NCI-H446 treated with DMSO at 0.1 percent for 48 hours (cell line): ENCODE results near the gene LEFTY1.

Source experiments
- DNase-seq: peaks from one replicate; lab custom pipeline; 2025; lab: John Stamatoyannopoulos, UW

The LEFTY1 gene

DNA sequence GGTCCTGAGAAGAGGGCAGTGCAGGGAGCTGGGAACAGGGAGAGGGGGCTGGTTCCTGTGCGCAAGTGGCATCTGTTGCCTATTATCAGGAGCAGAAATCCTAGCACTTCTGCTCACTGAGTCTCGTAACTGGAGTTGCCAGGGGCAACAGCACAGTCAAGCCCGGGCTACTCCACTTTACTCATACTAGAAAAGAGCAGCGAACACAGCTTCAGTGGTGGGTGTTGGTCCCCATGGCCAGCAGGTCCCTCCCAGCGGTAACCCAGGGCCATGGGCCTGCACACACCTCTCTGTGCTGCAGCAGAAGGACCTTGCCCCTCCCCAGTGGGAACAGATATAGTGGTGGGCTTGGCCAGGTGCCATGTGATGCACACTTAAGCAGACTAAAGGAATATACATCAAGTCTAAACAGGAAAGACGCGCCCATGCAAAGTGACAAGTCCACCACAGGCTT, 26.6 kb upstream of the LEFTY1 start:
- DNase-seq, result no peak

DNA sequence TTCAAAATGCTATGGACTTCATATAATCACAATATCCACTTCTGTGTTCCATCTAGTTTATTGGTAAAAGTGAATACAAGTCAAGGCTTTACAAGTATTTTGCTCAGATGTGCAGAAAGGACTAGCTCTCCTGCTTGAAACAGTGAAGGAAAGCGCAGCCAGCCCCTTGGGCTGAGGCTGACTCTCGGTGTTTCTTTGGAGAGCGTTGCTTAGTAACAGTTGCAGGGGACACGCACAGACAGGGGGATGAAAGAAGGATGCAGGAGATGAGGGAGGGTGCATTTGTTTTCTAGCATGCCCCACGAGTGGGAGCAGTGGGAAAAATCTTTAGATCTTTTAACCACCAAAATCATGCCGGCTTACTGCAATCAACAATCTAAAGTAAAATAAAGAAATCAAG, 26.0 kb upstream of the LEFTY1 start:
- no peak for DNase-seq

- no peak for DNase-seq
These were observed 25.4 kb upstream of the LEFTY1 start for GRCh38 chr1:225914391-225914790.

DNA sequence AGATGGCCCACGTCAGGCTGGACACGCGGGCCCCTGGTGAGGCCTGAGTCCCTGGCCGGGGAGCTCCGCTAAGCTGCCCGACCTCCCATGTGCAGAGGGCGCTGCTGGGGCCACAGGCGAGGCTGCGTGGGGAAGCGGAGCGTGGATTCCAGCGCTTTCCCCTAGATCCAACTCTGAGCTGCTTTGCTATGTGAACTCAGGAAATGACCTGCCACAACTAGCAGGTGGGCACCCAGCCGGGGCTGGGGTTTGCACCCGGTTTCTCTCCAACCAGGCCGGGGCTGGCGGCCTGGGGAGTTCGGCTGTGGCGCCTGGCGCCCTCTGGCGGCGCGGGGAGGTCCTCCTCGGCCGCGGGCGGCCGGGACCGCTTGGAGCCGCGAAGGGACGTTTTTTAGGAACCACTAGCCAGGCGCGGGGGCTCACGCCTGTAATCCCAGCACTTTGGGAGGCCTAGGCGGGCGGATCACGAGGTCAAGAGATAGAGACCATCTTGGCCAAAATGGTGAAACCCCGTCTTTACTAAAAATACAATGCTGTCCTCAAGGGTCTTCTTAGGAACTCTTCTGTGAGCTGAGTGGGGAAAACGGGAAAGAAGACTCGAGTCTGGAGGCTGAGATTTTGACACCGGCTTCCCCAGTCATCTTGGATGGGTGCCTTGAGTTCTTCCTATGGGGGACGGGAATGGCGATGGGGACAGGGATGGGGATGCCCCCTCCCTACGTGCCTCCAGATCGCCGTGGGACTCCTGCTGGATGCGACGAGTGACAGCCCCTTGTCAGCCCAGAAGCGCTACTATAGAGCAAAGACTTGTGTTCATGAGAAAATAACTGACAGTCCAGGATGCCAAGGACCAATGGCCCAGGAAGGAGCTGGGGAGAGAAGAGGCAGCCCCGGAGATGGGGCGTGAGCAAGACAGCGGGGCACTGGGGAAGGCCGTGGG, 22.5 kb upstream of the LEFTY1 start:
- DNase-seq, result no peak

- no peak for DNase-seq
These were observed 20.5 kb upstream of the LEFTY1 start for GRCh38 chr1:225909477-225909876.

- no peak for DNase-seq
These were observed 19.8 kb upstream of the LEFTY1 start for GRCh38 chr1:225908773-225909172.

DNA sequence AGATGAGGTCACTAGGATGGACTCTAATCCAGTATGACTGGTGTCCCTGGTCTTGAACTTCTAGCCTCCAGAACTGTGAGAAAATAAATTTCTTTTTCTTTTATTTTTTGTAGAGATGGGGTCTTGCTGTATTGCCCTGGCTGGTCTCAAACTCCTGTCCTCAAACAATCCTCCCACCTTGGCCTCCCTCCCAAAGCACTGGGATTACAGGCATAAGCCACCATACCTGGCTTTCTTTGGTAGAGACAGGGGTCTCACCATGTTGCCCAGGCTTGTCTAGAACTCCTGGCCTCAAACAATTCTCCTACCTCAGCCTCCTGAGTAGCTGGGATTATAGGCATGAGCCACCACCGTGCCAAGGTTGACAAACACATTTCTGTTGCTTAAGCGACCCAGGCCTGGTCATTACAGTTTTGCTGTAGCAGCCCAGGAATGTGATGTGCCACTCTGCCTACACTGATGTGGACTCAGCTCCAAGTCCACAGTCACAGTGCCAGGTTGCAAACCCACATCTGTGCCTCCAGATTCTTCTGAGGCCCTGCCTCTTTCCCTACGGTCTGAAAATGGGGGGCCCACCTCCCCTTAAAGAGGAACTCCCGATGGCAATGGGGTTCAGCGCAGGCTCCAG, 19.2 kb upstream of the LEFTY1 start:
- no peak for DNase-seq

DNA sequence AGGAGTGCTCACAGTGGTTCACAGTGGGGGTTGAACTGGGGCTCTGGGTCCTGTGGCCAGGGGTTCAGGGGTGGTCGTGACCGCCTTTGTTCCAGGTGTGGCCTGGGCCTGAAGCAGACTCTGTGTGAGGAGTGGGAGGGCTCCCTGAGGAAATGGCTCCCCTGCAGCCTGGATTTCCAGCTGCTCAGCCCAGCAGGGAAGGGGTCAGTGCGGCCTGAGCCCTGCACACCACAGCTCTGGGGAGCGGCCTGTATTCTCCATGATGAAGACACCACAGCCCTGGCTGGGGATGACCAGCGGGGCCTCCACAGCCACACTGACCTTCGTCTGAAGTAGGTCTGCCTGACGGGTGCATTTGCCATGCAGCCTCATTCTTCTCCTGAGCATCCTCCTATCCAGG, 18.4 kb upstream of the LEFTY1 start:
- DNase-seq, result no peak

GRCh38 chr1:225906467-225906866, 17.5 kb upstream of the LEFTY1 start:
- DNase-seq, result no peak

- no peak for DNase-seq
These were observed 14.7 kb upstream of the LEFTY1 start for GRCh38 chr1:225903623-225904022.

GRCh38 chr1:225899044-225899925, 10.3 kb upstream of the LEFTY1 start:
- no peak for DNase-seq

DNA sequence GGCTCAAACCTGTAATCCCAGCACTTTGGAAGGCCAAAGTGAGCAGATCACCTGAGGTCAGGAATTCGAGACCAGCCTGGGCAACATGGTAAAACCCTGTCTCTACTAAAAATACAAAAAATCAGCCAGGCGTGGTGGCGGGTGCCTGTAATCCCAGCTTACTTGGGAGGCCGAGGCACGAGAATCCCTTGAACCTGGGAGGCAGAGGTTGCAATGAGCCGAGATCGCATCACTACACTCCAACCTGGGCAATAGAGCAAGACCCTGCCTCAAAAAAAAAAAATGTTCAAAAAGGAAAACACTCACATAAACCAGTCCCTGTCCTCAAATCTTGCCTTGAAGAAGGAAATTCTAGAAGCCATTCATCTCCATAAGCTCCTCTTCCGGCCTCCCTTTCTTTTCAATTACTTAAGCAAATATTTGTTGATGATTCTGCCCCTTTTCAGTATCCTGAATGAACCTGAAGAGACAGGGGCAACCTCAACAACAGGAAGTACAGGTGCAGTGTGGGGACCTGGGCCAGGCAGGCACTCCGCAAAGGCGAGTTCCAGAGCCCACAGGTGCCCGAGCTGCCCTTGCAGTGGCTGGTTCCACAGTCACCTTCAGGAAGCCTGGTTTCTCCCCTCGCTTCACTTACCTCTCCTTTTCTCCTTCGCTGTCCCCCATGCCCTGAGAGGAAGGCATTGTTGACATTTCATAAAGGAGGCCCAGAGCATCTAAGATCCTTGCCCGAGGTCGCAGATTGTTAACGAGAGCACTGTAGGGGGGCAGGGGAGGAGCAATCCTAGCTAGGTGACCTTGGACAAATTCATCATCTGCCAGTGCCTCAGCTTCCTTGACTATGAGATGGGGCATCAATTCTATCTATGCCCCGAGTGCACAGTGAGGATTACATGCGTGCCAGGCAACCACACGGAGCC, 8.9 kb upstream of the LEFTY1 start:
- DNase-seq, result no peak

DNA sequence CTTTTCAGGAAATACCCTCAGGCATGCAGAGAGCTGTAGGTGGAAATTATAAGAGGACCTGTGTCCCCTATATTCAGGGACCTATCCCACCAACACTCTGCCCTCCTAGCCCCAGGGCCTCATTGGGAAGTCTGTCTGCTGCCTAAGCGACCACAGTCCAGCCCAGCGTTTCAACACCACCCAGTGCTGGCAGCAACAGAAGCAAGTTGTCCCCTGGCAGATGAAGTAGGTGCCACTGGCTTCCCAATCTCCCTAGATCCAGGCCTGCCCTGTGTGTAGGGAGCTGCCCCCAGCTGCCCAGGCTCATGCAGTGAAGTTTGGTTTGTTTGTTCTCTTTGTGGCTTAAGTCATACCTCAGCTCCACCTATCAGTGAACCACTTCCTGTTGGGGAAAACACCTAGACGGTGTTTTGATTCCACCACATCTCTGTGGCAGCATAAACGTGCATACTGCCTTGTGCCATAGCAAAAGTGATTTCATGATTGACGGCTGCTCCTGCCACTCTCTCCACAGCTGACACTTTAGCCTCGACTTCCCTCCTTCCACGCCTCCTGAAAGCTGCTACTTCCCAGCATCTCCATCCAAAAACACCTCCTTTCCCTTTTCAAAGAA, 8.1 kb upstream of the LEFTY1 start:
- DNase-seq, result no peak

- no peak for DNase-seq
These were observed 7.5 kb upstream of the LEFTY1 start for GRCh38 chr1:225896494-225896893.

DNA sequence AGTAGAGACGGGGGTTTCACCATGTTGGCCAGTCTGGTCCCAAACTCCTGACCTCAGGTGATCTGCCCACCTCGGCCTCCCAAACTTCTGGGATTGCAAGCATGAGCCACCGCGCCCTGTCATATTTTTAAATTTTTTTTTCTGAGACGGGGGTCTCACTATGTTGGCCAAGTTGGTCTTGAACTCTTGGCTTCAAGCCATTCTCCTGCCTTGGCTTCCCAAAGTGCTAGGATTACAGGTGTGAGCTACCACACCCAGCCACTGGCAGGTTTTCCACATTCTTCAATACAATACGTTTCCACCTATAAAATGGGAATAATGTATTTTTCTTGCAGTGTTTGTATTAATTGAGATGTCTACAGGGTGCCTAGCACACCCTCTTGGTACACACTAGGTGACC, 3.4 kb upstream of the LEFTY1 start:
- no peak for DNase-seq

DNA sequence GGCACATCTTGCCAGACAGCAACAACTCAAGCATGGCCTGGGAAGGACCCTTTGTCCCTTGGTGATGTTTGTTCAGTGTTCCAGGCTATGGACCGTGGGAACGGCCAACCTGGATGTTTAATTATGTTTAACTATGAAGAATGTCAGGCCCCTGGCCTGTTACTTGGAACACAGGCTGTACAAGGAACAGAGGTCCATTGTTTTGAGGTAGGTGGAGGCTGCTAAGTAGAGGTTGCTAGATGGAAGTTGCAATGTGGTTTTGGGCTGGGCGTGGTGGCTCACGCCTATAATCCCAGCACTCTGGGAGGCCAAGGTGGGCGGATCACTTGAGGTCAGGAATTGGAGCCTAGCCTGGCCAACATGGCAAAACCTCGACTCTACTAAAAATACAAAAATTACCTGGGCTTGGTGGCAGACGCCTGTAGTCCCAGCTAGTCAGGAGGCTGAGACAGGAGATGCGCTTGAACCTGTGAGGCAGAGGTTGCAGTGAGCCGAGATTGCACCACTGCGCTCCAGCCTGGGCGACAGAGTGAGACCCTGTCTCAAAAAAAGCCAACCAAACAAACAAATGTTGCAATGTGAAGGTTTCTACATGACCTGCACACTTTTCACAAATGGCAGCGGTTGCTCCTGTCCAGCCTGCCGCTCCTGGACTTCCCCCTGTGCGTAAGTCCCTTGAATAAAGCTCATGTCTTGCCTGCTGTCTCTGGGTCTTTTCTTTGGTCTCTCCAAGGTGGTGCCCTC, 2.5 kb upstream of the LEFTY1 start:
- no peak for DNase-seq

GRCh38 chr1:225890346-225891228, 1.6 kb upstream of the LEFTY1 start:
- no peak for DNase-seq

GRCh38 chr1:225889743-225890142, 797 bp upstream of the LEFTY1 start:
- no peak for DNase-seq

- DNase-seq, result no peak
These were observed 553 bp downstream of the LEFTY1 start for GRCh38 chr1:225888289-225888897.
